ENCODE data around the gene ZEB1. TPM values are rescaled to one million over a fixed set of nuclear protein-coding genes. Genes with fewer than 3 reads are reported as not detected.
A peak's percentile ranks its signal among the peaks of the same experiment; 100 is the strongest.

ZEB1 gene
- total and polyA plus RNA-seq, 3 experiments from 2014 or later, result 34.7 to 38.0 (median 37.3) TPM

DNA sequence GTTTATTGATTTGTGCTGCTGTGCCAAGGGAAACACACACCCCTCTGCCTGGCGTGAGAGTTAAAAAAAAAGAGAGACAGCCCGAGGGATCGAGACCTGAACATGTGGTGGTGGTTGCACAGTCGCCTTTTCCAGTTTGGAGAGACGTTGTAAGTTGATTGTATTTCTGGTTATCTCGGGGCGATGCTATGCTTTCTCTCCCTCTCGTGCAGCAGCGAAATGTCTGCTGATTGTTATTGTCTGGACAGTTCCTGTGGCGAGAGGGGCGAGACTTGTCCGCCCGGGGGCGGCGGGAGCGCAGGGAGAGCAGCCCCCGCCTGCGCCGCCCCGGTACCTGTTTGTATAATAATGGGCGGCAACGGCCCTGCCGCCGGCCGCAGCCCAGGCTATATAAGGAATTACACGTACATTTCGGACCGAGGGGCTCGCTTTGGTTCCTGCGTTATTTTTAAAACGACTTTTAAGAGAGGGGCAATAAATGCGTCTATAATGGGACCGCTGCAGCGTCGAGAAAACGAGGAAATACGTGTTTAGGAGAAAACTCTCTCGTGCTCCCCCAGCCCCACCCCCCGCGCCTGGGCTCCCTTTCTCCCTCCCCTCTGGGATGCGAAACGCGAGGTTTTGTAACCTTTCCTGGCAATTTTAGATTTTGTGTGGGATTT lies 1.7 kb downstream of the ZEB1 start:
- Mint-ChIP-seq H3K27ac (peak overlapping the region; percentile 84 to 94 (median 91)), H3K4me3 (peak overlapping the region; percentile 81 to 98 (median 93)), H3K27me3 (peaks cover 0 to 3% of the 10 kb centered on the region in 2 donors), H3K36me3 (peaks cover 0 to 14% (median 0%) of the 10 kb centered on the region in 3 donors), H3K4me1 (peaks cover 39 to 56% (median 54%) of the 10 kb centered on the region in 3 donors), H3K9me3 (no peaks in the 10 kb centered on the region)
- H3K4me1 ChIP-seq (ENCODE audit: insufficient read depth, low read length), result peaks cover 35% of the 10 kb centered on the region
- CTCF ChIA-PET, result interaction anchor here (0.8 kb wide), 1 partner anchor 10 kb away, joined by 3 read pairs; no protein-coding TSS in a partner anchor
- peak overlapping the region; percentile 89 for H3K4me3 ChIP-seq (ENCODE audit: low read length)
- DNase-seq, result peak; percentile 3 to 56 (median 25)
- no peaks in the 10 kb centered on the region for H3K9me3 ChIP-seq (ENCODE audit: low read length)
- no peaks in the 10 kb centered on the region for H3K36me3 ChIP-seq (ENCODE audit: insufficient read depth, low read length)
- H3K27me3 ChIP-seq (ENCODE audit: insufficient read depth, low read length, poor library complexity, severe bottlenecking), result no peaks in the 10 kb centered on the region
- H3K27ac ChIP-seq (ENCODE audit: low read depth, low read length), result peak overlapping the region; percentile 45
- POLR2A ChIA-PET, result interaction anchor here (0.9 kb wide), 1 partner anchor 288 kb away, joined by 3 read pairs; no protein-coding TSS in a partner anchor

DNA sequence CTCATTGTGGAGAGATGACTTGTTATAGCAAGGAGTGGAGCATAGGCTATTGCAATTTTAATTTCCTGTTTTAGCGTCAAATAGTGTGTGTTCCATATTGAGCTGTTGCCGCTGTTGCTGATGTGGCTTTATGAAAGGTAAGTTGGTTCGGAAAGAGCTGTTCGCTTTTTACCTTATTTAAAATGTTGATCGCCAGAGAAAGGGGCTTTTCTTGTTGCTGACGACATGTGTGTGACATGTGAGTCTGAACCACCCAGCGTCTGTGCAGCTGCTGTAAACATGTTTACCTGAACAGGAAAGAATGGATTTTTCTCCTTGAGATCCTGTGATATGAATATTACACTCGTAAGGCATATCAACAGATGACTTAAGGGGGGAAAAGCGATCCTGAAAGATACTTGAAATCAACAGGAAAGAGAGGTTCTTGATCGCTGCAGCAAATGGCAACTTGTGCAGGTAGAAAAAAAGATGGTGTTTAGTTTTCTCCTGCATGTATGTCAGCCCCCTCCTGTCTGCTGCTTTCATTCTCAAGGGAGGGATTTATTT lies 2.5 kb downstream of the ZEB1 start:
- H3K4me1 Mint-ChIP-seq, result peaks cover 41 to 64% (median 62%) of the 10 kb centered on the region in 3 donors
- Histone ChIP-seq H3K9me3 (ENCODE audit: low read length) (no peaks in the 10 kb centered on the region), H3K4me1 (ENCODE audit: insufficient read depth, low read length) (peaks cover 35% of the 10 kb centered on the region), H3K4me3 (ENCODE audit: low read length) (peak overlapping the region; percentile 89), H3K27me3 (ENCODE audit: insufficient read depth, low read length, poor library complexity, severe bottlenecking) (no peaks in the 10 kb centered on the region), H3K36me3 (ENCODE audit: insufficient read depth, low read length) (no peaks in the 10 kb centered on the region), H3K27ac (ENCODE audit: low read depth, low read length) (no peak overlapping the region)
- CTCF ChIA-PET, result interaction anchor here (0.8 kb wide), 1 partner anchor 9 kb away, joined by 3 read pairs; no protein-coding TSS in a partner anchor
- DNase-seq, result peak; percentile 8 to 86 (median 57)
- H3K27me3 Mint-ChIP-seq, result peaks cover 0 to 3% of the 10 kb centered on the region in 2 donors
- POLR2A ChIA-PET, result interaction anchor here (0.9 kb wide), 1 partner anchor 289 kb away, joined by 3 read pairs; no protein-coding TSS in a partner anchor
- peak overlapping the region; percentile 81 to 98 (median 93) for H3K4me3 Mint-ChIP-seq
- peak overlapping the region in 7 of 8 donors; percentile 86 to 94 (median 90) for H3K27ac Mint-ChIP-seq
- no peaks in the 10 kb centered on the region for H3K9me3 Mint-ChIP-seq
- peaks cover 0 to 14% (median 0%) of the 10 kb centered on the region in 3 donors for H3K36me3 Mint-ChIP-seq

DNA sequence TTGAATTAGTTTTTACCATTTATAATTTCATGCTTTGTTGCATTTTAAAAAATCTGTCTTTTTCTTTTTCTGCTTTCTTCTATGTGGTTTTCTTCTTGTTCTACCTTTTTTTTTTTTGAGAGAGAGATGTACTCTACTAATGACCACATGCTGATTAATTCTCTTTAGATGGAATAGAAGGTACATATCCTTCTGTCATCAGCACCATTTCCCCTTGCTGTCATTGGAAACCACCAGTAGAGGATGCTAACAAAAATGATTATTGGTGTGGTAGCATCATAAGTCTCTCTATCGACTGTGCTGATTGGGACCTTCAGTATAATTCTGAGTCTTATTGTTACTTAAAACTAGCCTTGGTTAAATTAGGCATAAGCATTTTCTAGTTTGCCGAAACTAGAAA lies 3.6 kb downstream of the ZEB1 start:
- POLR2A ChIA-PET, result no interaction called here
- H3K27ac Mint-ChIP-seq, result peak overlapping the region; percentile 16 to 94 (median 69)
- Histone ChIP-seq H3K4me1 (ENCODE audit: insufficient read depth, low read length) (peaks cover 34% of the 10 kb centered on the region), H3K36me3 (ENCODE audit: insufficient read depth, low read length) (no peaks in the 10 kb centered on the region), H3K27me3 (ENCODE audit: insufficient read depth, low read length, poor library complexity, severe bottlenecking) (no peaks in the 10 kb centered on the region), H3K9me3 (ENCODE audit: low read length) (no peaks in the 10 kb centered on the region), H3K4me3 (ENCODE audit: low read length) (no peak overlapping the region), H3K27ac (ENCODE audit: low read depth, low read length) (no peak overlapping the region)
- H3K36me3 Mint-ChIP-seq, result peaks cover 0 to 14% (median 0%) of the 10 kb centered on the region in 3 donors
- peak in 1 of 5 donors; percentile 21 for DNase-seq
- no peaks in the 10 kb centered on the region for H3K9me3 Mint-ChIP-seq
- H3K27me3 Mint-ChIP-seq, result peaks cover 0 to 3% of the 10 kb centered on the region in 2 donors
- CTCF ChIA-PET, result no interaction called here
- peaks cover 49 to 66% (median 63%) of the 10 kb centered on the region in 3 donors for H3K4me1 Mint-ChIP-seq
- peak overlapping the region in 6 of 7 donors; percentile 45 to 84 (median 55) for H3K4me3 Mint-ChIP-seq

DNA sequence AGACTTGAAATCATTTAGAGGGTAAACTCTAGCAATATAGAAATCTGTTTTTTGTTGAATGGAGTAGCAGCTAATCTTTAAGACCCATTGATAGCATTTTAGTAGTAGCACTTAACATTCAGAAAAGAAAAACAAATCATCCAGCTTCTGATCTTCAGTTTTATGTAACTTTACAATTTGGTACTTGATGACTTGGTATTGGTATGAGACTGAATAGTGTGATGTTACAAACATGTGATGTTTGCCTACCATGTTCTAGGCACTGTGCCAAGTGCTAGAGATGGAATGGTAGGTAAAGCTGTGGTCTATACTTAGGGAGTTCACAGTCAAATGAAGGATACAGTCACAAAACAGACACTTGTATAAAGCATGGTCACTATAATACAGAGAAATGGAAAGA lies 21.3 kb downstream of the ZEB1 start:
- Mint-ChIP-seq H3K27me3 (no peaks in the 10 kb centered on the region), H3K4me3 (no peak overlapping the region), H3K9me3 (no peaks in the 10 kb centered on the region), H3K36me3 (peaks cover 0 to 1% (median 0%) of the 10 kb centered on the region in 3 donors), H3K27ac (no peak overlapping the region), H3K4me1 (peaks cover 23 to 39% (median 37%) of the 10 kb centered on the region in 3 donors)
- H3K27ac ChIP-seq (ENCODE audit: low read depth, low read length), result no peak overlapping the region
- DNase-seq, result no peak
- H3K36me3 ChIP-seq (ENCODE audit: insufficient read depth, low read length), result no peaks in the 10 kb centered on the region
- peaks cover 34% of the 10 kb centered on the region for H3K4me1 ChIP-seq (ENCODE audit: insufficient read depth, low read length)
- H3K4me3 ChIP-seq (ENCODE audit: low read length), result no peak overlapping the region
- H3K27me3 ChIP-seq (ENCODE audit: insufficient read depth, low read length, poor library complexity, severe bottlenecking), result no peaks in the 10 kb centered on the region
- no peaks in the 10 kb centered on the region for H3K9me3 ChIP-seq (ENCODE audit: low read length)
- ChIA-PET CTCF (no interaction called here), POLR2A (no interaction called here)

DNA sequence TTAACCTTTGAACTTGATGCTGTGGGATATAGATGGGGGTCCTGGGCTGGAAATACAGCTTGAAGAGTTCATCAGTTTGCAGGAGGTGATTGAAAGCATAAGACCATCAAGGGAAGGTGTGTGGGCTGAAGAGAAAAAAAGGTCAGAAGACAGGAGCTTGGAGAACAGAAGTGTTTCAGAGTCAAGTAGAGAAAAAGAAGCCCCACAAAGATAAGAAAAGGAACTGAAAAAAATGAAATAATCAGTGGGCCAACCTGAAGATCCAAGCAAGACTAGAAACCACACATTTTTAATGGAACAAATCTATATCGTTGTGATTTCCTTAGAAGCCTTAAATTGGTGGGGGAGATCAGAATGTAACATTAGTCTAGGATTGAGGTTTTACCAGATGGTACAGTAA lies 22.5 kb downstream of the ZEB1 start:
- POLR2A ChIA-PET, result no interaction called here
- Mint-ChIP-seq H3K4me1 (peaks cover 27 to 40% (median 36%) of the 10 kb centered on the region in 3 donors), H3K27ac (no peak overlapping the region), H3K9me3 (no peaks in the 10 kb centered on the region), H3K36me3 (peaks cover 0 to 1% (median 0%) of the 10 kb centered on the region in 3 donors), H3K4me3 (no peak overlapping the region), H3K27me3 (no peaks in the 10 kb centered on the region)
- CTCF ChIA-PET, result no interaction called here
- Histone ChIP-seq H3K4me1 (ENCODE audit: insufficient read depth, low read length) (peaks cover 47% of the 10 kb centered on the region), H3K27me3 (ENCODE audit: insufficient read depth, low read length, poor library complexity, severe bottlenecking) (no peaks in the 10 kb centered on the region), H3K4me3 (ENCODE audit: low read length) (no peak overlapping the region), H3K9me3 (ENCODE audit: low read length) (no peaks in the 10 kb centered on the region), H3K27ac (ENCODE audit: low read depth, low read length) (no peak overlapping the region), H3K36me3 (ENCODE audit: insufficient read depth, low read length) (no peaks in the 10 kb centered on the region)
- no peak for DNase-seq

DNA sequence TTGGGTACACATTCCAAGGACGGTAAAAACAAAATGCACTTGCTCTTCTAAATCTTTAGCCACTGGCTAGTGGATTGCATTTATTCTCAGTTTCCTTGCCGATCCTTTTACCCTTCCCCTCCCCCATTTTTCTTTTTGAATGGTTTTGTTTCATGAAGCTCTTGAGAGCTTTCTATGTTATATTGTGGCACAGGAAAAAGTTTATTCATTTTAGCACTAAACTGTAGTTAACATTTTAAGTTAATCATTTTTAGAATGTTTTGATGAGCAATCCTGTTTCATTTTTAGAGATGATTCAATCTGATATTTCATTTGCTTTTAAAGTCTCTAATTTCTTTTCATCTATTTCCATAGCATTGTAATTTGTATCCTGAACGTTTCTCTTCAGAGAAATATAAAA lies 24.0 kb downstream of the ZEB1 start:
- Mint-ChIP-seq H3K4me3 (peak overlapping the region in 5 of 7 donors; percentile 1 to 43 (median 6)), H3K36me3 (no peaks in the 10 kb centered on the region), H3K27ac (peak overlapping the region in 2 of 8 donors; percentile 7 to 10), H3K9me3 (no peaks in the 10 kb centered on the region), H3K27me3 (no peaks in the 10 kb centered on the region), H3K4me1 (peaks cover 38 to 49% (median 46%) of the 10 kb centered on the region in 3 donors)
- Histone ChIP-seq H3K27me3 (ENCODE audit: insufficient read depth, low read length, poor library complexity, severe bottlenecking) (no peaks in the 10 kb centered on the region), H3K9me3 (ENCODE audit: low read length) (no peaks in the 10 kb centered on the region), H3K27ac (ENCODE audit: low read depth, low read length) (no peak overlapping the region), H3K4me1 (ENCODE audit: insufficient read depth, low read length) (peaks cover 55% of the 10 kb centered on the region), H3K4me3 (ENCODE audit: low read length) (no peak overlapping the region), H3K36me3 (ENCODE audit: insufficient read depth, low read length) (no peaks in the 10 kb centered on the region)
- DNase-seq, result no peak
- POLR2A ChIA-PET, result no interaction called here
- CTCF ChIA-PET, result no interaction called here

DNA sequence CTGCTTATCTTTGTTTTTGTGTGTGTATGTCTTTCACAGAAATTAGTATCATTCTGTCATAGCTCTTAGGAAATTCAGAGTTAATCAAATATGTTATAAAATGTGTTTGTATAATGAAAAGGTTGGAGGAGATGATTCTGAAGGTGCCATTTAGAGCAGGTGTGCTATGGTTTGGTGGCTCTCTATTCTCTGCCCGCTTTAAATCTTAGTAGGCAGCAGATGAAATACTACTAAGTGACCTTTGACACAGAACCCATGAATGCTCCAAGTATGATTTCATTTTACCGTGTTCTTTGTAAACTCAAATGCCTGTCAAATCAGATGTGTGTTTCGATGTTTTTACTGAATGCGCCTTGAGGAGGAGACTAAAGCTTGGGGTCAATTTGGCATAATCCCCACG lies 24.5 kb downstream of the ZEB1 start:
- H3K27me3 Mint-ChIP-seq, result no peaks in the 10 kb centered on the region
- DNase-seq, result no peak
- H3K9me3 ChIP-seq (ENCODE audit: low read length), result no peaks in the 10 kb centered on the region
- no peaks in the 10 kb centered on the region for H3K9me3 Mint-ChIP-seq
- H3K4me1 ChIP-seq (ENCODE audit: insufficient read depth, low read length), result peaks cover 53% of the 10 kb centered on the region
- no peaks in the 10 kb centered on the region for H3K36me3 Mint-ChIP-seq
- no peaks in the 10 kb centered on the region for H3K27me3 ChIP-seq (ENCODE audit: insufficient read depth, low read length, poor library complexity, severe bottlenecking)
- no peak overlapping the region for H3K4me3 Mint-ChIP-seq
- H3K4me1 Mint-ChIP-seq, result peaks cover 43 to 51% (median 47%) of the 10 kb centered on the region in 3 donors
- ChIA-PET CTCF (no interaction called here), POLR2A (no interaction called here)
- no peak overlapping the region for H3K4me3 ChIP-seq (ENCODE audit: low read length)
- no peak overlapping the region for H3K27ac ChIP-seq (ENCODE audit: low read depth, low read length)
- H3K36me3 ChIP-seq (ENCODE audit: insufficient read depth, low read length), result no peaks in the 10 kb centered on the region
- H3K27ac Mint-ChIP-seq, result peak overlapping the region in 3 of 8 donors; percentile 7 to 70 (median 70)

DNA sequence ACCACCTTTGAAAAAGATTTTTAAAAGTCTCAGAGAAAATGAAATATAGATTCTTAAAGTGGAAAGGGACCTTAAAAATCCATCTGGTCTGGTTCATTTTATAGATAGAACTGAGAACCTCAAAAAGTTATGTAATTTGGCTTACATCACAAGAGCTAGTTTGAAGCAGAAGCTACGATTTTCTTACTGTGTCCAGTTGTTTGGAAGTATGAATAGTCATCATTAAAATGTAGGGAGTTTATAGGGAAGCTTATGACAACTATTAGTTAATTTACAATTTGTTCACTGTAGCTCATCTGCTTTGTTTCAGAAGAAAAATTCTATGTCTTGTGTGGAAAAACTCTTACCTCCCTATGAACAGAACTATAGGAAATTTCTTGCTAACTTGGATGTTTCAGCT lies 26.9 kb downstream of the ZEB1 start:
- POLR2A ChIA-PET, result no interaction called here
- no peak overlapping the region for H3K4me3 Mint-ChIP-seq

More for the DNA sequence above, 26.9 kb downstream of the ZEB1 start:
- H3K27ac ChIP-seq (ENCODE audit: low read depth, low read length), result no peak overlapping the region
- no peaks in the 10 kb centered on the region for H3K27me3 Mint-ChIP-seq
- H3K36me3 ChIP-seq (ENCODE audit: insufficient read depth, low read length), result no peaks in the 10 kb centered on the region
- no peak overlapping the region for H3K4me3 ChIP-seq (ENCODE audit: low read length)
- H3K36me3 Mint-ChIP-seq, result no peaks in the 10 kb centered on the region
- no peaks in the 10 kb centered on the region for H3K9me3 ChIP-seq (ENCODE audit: low read length)
- CTCF ChIA-PET, result no interaction called here
- H3K4me1 Mint-ChIP-seq, result peaks cover 53 to 62% (median 56%) of the 10 kb centered on the region in 3 donors
- peak overlapping the region in 2 of 8 donors; percentile 25 to 59 for H3K27ac Mint-ChIP-seq
- H3K27me3 ChIP-seq (ENCODE audit: insufficient read depth, low read length, poor library complexity, severe bottlenecking), result no peaks in the 10 kb centered on the region
- DNase-seq, result no peak
- peaks cover 48% of the 10 kb centered on the region for H3K4me1 ChIP-seq (ENCODE audit: insufficient read depth, low read length)
- no peaks in the 10 kb centered on the region for H3K9me3 Mint-ChIP-seq

All from CD8-positive, alpha-beta memory T cell (primary cell).